AG10803 (cell line): ENCODE results near the gene GJB5.

Source experiments
- DNase-seq: peaks from one replicate; pipeline ENCODE4 v3.0.0; 2010; ENCODE audit warnings: low read depth
- H3K4me3 ChIP-seq: 2 replicates; pipeline ENCODE4 v1.5.1; 2011; ENCODE audit warnings: mild to moderate bottlenecking, low read length, control low read depth
- CTCF ChIP-seq: conservative IDR thresholded peaks from 2 replicates; pipeline ENCODE4 v1.5.1; 2011; ENCODE audit warnings: mild to moderate bottlenecking, low read length, control low read depth, inconsistent platforms

Gene GJB5

GRCh38 chr1:34753163-34753562 is 1.7 kb upstream of the GJB5 start:
- no peak for DNase-seq
- no peak for TF ChIP-seq CTCF
- H3K4me3 ChIP-seq: no peak overlapping the region

GRCh38 chr1:34755961-34756360 is 1.1 kb downstream of the GJB5 start:
- no peak overlapping the region for H3K4me3 ChIP-seq
- no peak for DNase-seq
- no peak for TF ChIP-seq CTCF

- TF ChIP-seq CTCF: no peak
- DNase-seq: no peak
- H3K4me3 ChIP-seq: no peak overlapping the region
Observed at GRCh38 chr1:34757386-34757785, 2.5 kb downstream of the GJB5 start.

- TF ChIP-seq CTCF: no peak
- DNase-seq: no peak
- H3K4me3 ChIP-seq: no peak overlapping the region
Observed at GRCh38 chr1:34758751-34759150, 3.9 kb downstream of the GJB5 start.

GRCh38 chr1:34759503-34760357 is 4.9 kb downstream of the GJB5 start, which contains the start of gene GJB4:
Gene GJB4 (plus strand): TSS chr1:34759740. CDS start chr1:34761255, 1,515 bp downstream.
- DNase-seq: no peak
- H3K4me3 ChIP-seq: no peak within 1 kb of the TSS
- no peak for TF ChIP-seq CTCF

- TF ChIP-seq CTCF: no peak
- no peak for DNase-seq
- H3K4me3 ChIP-seq: no peak overlapping the region
Observed at GRCh38 chr1:34761176-34761761, 6.4 kb downstream of the GJB5 start.

GRCh38 chr1:34761776-34762307 is 7.0 kb downstream of the GJB5 start:
- no peak for DNase-seq
- no peak for TF ChIP-seq CTCF
- H3K4me3 ChIP-seq: no peak overlapping the region
